Measurements from ENCODE around the gene TOP3B. TPM values are rescaled to one million over a fixed set of nuclear protein-coding genes. Genes with fewer than 3 reads are reported as not detected.

TOP3B gene
- total RNA-seq, 1 donor from 2014 or later = 32.1 TPM

DNA sequence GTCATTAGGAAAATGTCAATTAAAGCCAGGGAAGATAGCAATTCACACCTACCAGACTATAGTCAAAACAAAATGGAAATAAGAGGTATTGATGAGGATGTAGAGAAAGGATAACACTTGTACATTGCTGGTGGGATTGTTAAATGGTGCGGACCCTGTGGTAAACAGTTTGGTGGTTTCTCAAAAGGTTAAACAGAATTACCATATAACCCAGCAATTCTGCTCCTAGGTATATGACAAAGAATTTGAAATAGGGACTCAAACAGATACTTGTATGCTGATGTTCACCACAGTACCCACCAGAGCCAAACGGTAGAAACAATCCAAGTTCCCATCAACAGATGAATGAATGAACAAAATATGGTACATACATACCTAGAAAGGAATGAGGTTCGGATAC lies 33.0 kb upstream of the TOP3B start:
- Histone ChIP-seq H3K36me3 (no peaks in the 10 kb centered on the region), H3K27ac (no peak overlapping the region), H3K9me3 (no peaks in the 10 kb centered on the region), H3K4me3 (no peak overlapping the region), H3K4me1 (no peaks in the 10 kb centered on the region), H3K27me3 (ENCODE audit: low read depth) (peaks cover 5% of the 10 kb centered on the region)
- TF ChIP-seq, protein P1, sequence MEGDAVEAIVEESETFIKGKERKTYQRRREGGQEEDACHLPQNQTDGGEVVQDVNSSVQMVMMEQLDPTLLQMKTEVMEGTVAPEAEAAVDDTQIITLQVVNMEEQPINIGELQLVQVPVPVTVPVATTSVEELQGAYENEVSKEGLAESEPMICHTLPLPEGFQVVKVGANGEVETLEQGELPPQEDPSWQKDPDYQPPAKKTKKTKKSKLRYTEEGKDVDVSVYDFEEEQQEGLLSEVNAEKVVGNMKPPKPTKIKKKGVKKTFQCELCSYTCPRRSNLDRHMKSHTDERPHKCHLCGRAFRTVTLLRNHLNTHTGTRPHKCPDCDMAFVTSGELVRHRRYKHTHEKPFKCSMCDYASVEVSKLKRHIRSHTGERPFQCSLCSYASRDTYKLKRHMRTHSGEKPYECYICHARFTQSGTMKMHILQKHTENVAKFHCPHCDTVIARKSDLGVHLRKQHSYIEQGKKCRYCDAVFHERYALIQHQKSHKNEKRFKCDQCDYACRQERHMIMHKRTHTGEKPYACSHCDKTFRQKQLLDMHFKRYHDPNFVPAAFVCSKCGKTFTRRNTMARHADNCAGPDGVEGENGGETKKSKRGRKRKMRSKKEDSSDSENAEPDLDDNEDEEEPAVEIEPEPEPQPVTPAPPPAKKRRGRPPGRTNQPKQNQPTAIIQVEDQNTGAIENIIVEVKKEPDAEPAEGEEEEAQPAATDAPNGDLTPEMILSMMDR (IDR thresholded peaks at IDR 0.05) = no peak
- ATAC-seq (no peak), DNase-seq (no peak)
- intact Hi-C loops (cut with DNase I) = no loop called here

DNA sequence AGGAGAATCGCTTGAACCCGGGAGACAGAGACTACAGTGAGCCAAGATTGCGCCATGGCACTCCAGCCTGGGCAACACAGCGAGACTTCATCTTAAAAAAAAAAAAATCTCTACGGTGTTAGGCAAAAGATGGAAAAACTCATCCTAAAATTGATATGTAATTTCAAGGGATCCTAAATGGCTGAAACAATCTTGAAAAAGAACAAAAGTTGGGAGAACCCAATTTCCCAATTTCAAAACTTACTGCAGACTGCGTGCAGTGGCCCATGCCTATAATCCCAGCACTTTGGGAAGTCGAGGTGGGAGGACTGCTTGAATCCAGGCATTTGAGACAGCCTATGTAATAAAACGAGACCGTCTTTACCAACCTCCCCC lies 31.7 kb upstream of the TOP3B start:
- DNase-seq = no peak
- no peaks in the 10 kb centered on the region for H3K4me1 ChIP-seq
- no peak overlapping the region for H3K4me3 ChIP-seq
- ATAC-seq = no peak
- intact Hi-C loops (cut with DNase I) = no loop called here
- no peak overlapping the region for H3K27ac ChIP-seq
- peaks cover 5% of the 10 kb centered on the region for H3K27me3 ChIP-seq (ENCODE audit: low read depth)
- H3K36me3 ChIP-seq = no peaks in the 10 kb centered on the region
- TF ChIP-seq, protein P1 (IDR thresholded peaks at IDR 0.05) = no peak
- H3K9me3 ChIP-seq = no peaks in the 10 kb centered on the region

DNA sequence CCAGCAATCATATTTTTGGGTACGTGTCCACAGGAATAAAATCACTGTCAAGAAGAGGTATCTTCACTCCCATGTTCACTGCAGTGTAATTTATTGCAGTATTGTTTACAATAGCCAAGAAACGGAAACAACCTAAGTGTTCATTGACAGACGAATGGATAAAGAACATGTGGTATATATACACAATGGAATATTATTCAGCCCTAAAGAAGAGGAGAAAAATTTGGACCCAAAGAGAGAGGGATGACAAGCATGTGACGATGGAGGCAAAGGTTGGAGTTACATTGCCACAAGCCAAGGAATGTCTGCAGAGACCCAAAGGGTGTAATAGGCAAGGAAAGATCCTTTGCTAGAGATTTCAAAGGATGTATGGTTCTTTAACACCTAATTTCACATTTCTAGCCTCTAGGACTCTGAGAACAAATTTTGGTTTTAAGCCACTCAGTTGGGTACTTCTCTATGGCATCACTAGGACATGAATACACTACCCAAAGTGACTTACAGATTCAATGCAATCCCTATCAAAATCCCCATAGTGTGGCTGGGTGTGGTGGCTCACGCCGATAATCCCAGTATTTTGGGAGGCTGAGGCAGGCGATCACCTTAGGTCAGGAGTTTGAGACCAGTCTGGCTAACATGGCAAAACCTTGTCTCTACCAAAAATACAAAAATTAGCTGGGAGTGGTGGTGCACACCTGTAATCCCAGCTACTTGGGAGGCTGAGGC lies 31.1 kb upstream of the TOP3B start:
- Histone ChIP-seq H3K4me1 (no peaks in the 10 kb centered on the region), H3K36me3 (no peaks in the 10 kb centered on the region), H3K27ac (no peak overlapping the region), H3K9me3 (no peaks in the 10 kb centered on the region), H3K27me3 (ENCODE audit: low read depth) (peaks cover 6% of the 10 kb centered on the region), H3K4me3 (no peak overlapping the region)
- no peak for ATAC-seq
- TF ChIP-seq, protein P1 (IDR thresholded peaks at IDR 0.05) = no peak
- intact Hi-C loops (cut with DNase I) = no loop called here
- no peak for DNase-seq

DNA sequence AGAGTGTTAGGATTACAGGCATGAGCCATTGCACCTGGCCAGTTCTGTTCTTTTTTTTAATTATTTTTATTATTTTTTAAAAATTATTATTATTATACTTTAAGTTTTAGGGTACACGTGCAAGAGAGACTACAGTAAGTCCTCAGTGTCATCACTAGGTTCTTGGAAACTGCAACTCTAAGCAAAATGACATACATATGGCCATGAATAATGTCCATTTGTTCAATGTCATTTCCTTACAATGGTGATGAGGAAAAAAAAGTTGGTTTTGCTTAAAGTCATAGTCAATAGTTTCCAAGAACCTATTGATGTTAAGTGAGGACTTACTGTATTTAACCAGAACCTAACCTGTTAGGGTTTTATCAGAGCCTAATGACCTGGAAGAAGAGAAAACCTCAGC lies 29.4 kb upstream of the TOP3B start:
- H3K27me3 ChIP-seq (ENCODE audit: low read depth) = peaks cover 8% of the 10 kb centered on the region
- DNase-seq = no peak
- no peaks in the 10 kb centered on the region for H3K36me3 ChIP-seq
- TF ChIP-seq, protein P1 (IDR thresholded peaks at IDR 0.05) = no peak
- H3K4me1 ChIP-seq = no peaks in the 10 kb centered on the region
- intact Hi-C loops (cut with DNase I) = no loop called here
- ATAC-seq = no peak
- H3K4me3 ChIP-seq = no peak overlapping the region
- H3K9me3 ChIP-seq = no peaks in the 10 kb centered on the region
- no peak overlapping the region for H3K27ac ChIP-seq

DNA sequence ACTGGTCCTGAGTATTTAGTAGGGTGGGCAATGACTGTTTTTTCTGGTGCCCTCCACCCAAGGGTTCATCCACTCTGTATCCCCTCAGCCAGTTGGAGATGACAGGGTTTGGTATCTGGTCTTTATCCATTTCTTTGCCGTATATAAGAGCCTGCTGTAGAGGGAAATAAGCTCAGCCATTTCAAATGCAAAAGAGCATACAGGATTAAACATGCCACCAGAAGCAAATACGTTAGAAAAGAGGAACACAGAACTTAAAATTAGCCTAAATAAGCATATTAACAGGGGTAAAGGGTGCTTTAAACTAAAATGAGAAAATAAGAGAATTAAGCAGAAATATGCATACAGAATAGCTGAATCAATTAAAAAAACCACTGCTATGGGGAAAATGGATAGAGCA lies 27.8 kb upstream of the TOP3B start:
- intact Hi-C loops (cut with DNase I) = no loop called here
- H3K27ac ChIP-seq = no peak overlapping the region
- TF ChIP-seq, protein P1 (IDR thresholded peaks at IDR 0.05) = no peak
- peaks cover 8% of the 10 kb centered on the region for H3K27me3 ChIP-seq (ENCODE audit: low read depth)
- no peak overlapping the region for H3K4me3 ChIP-seq
- DNase-seq (no peak), ATAC-seq (no peak)
- no peaks in the 10 kb centered on the region for H3K9me3 ChIP-seq
- no peaks in the 10 kb centered on the region for H3K4me1 ChIP-seq
- H3K36me3 ChIP-seq = no peaks in the 10 kb centered on the region
